HG02840 (cell line): Measurements from ENCODE around the gene DGLUCY.
"Not testable (repeated sequence)": the region's sequence is repeated elsewhere in the genome, so short reads cannot be mapped to it uniquely, and the experiment has no call there.

ENCODE experiments used
- ATAC-seq: cut with Tn5 transposase; IDR thresholded peaks from one replicate; pipeline ENCODE4 v1.9.1; 2021; ENCODE audit warnings: mild to moderate bottlenecking, moderate library complexity, moderate number of reproducible peaks; ENCODE audit not compliant: unreplicated experiment, low FRiP score

Gene DGLUCY

GRCh38 chr14:91159906-91160305, 46.0 kb downstream of the DGLUCY start:
- no peak for ATAC-seq

GRCh38 chr14:91163316-91163715, 49.4 kb downstream of the DGLUCY start:
- ATAC-seq = no peak

- no peak for ATAC-seq
Observed at GRCh38 chr14:91164676-91165075, 50.8 kb downstream of the DGLUCY start.

GRCh38 chr14:91167380-91167770, 53.5 kb downstream of the DGLUCY start:
- ATAC-seq = no peak

- no peak for ATAC-seq
Observed at GRCh38 chr14:91169951-91170350, 56.1 kb downstream of the DGLUCY start.

- no peak for ATAC-seq
Observed at GRCh38 chr14:91170504-91171121, 56.7 kb downstream of the DGLUCY start.

GRCh38 chr14:91171291-91171690, 57.4 kb downstream of the DGLUCY start:
- ATAC-seq = no peak

- no peak for ATAC-seq
Observed at GRCh38 chr14:91173221-91173670, 59.4 kb downstream of the DGLUCY start.

- ATAC-seq = no peak
Observed at GRCh38 chr14:91173904-91174303, 60.0 kb downstream of the DGLUCY start.

- ATAC-seq = no peak
Observed at GRCh38 chr14:91175291-91176201, 61.7 kb downstream of the DGLUCY start.

GRCh38 chr14:91177073-91178034, 63.5 kb downstream of the DGLUCY start:
- ATAC-seq = no peak

GRCh38 chr14:91180611-91181010, 66.7 kb downstream of the DGLUCY start:
- ATAC-seq = no peak

GRCh38 chr14:91182753-91183152, 68.9 kb downstream of the DGLUCY start:
- not testable (repeated sequence) for ATAC-seq

GRCh38 chr14:91184559-91184958, 70.7 kb downstream of the DGLUCY start:
- ATAC-seq = no peak

GRCh38 chr14:91185721-91186120, 71.8 kb downstream of the DGLUCY start:
- ATAC-seq = no peak

- ATAC-seq = no peak
Observed at GRCh38 chr14:91186515-91187066, 72.7 kb downstream of the DGLUCY start.

GRCh38 chr14:91187271-91187670, 73.4 kb downstream of the DGLUCY start:
- no peak for ATAC-seq

- ATAC-seq = no peak
Observed at GRCh38 chr14:91190853-91191252, 77.0 kb downstream of the DGLUCY start.

- ATAC-seq = no peak
Observed at GRCh38 chr14:91193069-91193468, 79.2 kb downstream of the DGLUCY start.

- ATAC-seq = no peak
Observed at GRCh38 chr14:91195881-91196280, 82.0 kb downstream of the DGLUCY start.
